HFF-Myc (cell line): ENCODE measurements around the gene LSM10.

Experiments
- DNase-seq: peaks from one replicate; pipeline ENCODE4 v3.0.0-alpha.2; 2011; ENCODE audit warnings: low read depth; ENCODE audit errors: extremely low read depth
- H3K4me3 ChIP-seq: replicated peaks from 2 replicates; pipeline ENCODE4 v1.5.1; 2011; ENCODE audit warnings: low read depth, mild to moderate bottlenecking, control low read depth, low read length
- TF ChIP-seq, protein P1 (sequence below): IDR thresholded peaks from 2 replicates; pipeline ENCODE4 v1.5.1; 2012; ENCODE audit warnings: mild to moderate bottlenecking, low read depth, low read length, control low read depth; ENCODE audit errors: missing control alignments

Gene LSM10

DNA sequence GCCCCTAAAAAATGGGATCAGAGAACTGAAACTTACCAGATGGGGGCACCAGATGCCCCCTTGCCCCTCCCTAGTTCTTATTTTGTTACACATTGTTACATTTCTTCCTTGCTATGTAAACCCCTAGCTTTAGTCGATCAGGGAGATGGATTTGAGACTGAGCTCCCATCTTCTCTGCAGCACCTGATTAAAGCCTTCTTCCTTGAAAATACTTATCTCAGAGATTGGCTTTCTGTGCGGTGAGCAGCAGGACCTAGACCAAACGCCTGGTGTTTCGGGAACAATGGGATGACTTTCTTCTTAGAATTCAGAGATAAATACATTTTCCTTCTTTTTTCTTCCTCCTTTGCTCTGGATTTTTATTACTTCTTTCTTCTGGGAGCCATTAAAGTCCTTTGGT is 16.7 kb upstream of the LSM10 start:
- no peak for DNase-seq
- TF ChIP-seq, protein P1, sequence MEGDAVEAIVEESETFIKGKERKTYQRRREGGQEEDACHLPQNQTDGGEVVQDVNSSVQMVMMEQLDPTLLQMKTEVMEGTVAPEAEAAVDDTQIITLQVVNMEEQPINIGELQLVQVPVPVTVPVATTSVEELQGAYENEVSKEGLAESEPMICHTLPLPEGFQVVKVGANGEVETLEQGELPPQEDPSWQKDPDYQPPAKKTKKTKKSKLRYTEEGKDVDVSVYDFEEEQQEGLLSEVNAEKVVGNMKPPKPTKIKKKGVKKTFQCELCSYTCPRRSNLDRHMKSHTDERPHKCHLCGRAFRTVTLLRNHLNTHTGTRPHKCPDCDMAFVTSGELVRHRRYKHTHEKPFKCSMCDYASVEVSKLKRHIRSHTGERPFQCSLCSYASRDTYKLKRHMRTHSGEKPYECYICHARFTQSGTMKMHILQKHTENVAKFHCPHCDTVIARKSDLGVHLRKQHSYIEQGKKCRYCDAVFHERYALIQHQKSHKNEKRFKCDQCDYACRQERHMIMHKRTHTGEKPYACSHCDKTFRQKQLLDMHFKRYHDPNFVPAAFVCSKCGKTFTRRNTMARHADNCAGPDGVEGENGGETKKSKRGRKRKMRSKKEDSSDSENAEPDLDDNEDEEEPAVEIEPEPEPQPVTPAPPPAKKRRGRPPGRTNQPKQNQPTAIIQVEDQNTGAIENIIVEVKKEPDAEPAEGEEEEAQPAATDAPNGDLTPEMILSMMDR: no peak
- H3K4me3 ChIP-seq: no peak overlapping the region

DNA sequence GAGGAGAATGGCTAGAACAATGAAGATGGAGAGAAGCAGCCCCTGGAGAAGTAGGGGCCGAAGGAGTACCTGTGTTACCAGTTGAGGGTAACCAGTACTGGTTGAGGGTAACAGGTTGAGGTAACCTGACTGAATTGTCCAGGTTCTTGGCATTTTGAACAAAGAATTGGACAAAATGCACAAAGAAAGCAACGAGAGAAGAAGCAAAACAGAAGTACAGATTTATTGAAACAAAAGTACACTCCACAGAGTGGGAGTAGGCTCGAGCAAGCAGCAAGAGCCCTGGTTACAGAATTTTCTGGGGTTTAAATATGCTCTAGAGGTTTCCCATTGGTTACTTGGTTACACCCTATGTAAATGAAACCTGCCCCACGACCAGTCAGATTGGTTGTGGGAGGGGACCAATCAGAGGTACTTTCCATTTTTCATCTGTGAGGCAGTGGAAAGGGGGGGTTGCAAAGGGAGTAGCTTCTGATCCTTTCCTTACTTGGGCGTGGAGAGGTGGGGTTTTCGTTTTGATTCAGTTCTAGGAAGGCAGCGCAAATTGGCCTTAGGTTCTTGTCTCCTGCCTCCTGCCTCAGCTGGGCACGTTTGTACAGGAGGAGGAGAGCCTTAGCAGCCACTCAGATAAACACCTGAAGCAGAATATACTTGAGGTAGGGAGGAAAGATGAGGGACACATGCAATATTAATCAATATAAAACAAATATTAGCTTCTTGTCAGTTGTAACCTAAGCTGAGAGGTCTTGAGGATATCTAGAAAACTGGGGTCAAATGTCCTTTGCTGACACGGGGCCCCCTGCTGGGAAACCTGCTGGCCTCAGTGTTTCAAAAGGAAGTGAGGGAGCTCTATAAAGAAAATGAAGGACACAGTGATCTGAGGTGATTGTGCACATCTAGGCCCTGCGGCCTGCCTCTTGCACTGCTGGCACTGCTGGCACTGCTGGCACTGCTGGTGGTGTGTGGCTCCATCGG is 14.3 kb upstream of the LSM10 start:
- TF ChIP-seq, protein P1: no peak
- no peak for DNase-seq
- no peak overlapping the region for H3K4me3 ChIP-seq

DNA sequence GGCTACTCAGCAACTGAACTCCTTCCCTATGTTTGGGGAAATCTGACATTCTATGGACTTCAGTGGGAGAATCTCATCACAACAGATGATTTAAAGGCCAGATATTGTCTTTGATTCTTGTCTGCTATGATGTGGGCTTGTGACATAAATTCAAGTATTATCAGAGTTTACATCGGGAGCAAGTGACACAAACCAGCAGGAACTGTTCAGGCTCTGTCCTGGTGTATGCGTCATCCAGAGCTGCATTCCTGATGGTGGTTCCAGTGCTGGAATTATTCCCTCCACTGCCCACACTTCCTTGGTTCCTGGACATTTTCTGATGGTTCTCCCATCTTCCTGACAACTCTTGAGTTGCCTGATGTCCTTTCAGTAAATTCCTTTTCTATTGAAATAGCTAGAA is 10.8 kb upstream of the LSM10 start:
- no peak overlapping the region for H3K4me3 ChIP-seq
- DNase-seq: no peak
- TF ChIP-seq, protein P1: no peak

DNA sequence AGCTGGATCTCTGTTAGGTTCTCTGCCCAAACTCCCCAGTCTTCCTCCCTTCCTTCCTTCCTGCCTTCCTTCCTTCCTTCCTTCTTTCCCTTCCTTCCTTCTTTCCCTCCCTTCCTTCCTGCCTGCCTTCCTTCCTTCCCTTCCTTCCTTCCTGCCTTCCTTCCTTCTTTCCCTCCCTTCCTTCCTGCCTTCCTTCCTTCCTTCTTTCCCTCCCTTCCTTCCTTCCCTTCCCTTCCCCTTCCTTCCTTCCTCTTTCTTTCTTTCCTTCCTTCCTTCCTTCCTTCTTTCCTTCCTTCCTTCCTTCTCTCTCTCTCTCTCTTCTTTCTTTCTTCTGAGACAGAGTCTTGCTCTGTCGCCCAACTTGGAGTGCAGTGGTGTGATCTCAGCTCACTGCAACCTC is 8.7 kb upstream of the LSM10 start:
- no peak for DNase-seq
- no peak overlapping the region for H3K4me3 ChIP-seq
- TF ChIP-seq, protein P1: no peak

DNA sequence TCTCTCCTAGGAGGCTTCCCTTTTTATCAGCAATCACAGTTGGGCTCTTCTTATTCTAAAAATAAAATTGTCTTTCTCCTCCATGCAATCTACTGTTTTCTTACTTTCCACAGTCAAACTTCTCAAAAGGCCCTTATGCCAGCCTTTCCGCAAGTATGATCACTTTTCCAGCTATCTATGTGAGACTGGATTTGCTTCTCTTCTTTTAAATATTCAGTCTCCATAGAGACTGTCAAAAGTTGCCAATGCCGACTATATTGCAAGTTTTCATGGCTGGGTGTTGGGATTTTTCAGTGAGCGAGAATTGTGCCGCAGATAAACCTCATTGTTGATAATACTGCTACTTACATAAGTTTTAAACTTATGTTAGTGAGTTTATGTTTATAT is 4.8 kb upstream of the LSM10 start:
- DNase-seq: no peak
- H3K4me3 ChIP-seq: no peak overlapping the region
- TF ChIP-seq, protein P1: no peak

DNA sequence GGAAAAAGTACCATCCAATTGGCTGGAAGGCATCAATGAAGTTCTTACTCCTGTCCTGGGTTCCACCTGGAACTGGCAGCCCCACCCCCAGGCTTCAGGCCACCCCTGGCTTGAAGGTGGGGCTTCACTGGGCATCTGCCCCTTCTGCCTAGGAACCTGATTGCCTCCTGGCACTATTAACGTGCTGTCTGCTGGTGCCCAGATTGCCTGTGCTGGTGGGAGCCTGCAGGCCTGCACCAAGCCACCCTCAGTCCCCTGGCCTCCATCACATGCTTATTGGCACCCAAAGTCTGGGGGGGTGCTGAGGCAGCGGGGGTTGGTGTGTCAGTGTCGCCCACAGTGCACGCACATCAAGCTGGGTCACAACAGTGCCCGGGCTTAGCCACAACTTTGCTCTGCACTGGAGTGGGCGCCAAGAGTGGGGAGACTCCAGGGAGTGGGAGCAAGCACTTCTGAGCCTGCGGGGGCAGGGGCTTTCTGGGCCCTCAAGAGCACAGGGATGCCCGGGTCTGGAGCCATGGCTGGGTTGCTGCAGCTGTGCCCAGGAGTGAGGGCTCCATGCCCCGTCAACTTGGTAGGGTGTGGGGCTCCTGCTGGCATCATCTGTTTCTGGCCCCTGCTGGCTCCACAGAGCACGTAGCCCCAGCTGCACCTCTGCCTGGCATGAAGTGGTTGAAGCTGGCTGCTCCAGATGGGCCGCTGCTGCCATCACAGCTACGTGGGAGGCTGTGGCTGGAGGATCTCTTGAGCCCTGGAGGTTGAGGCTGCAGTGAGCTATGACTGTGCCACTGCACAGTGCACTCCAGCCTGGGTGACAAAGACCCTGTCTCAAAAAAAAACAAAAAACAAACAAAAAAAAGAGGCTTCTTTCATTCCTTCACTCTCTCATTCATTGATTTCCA is 4.1 kb upstream of the LSM10 start:
- TF ChIP-seq, protein P1: no peak
- H3K4me3 ChIP-seq: peak overlapping the region; percentile 19; the same call in 1 of the 2 replicates
- no peak for DNase-seq
